ENCODE results near the gene STX8. TPM values are rescaled to one million over a fixed set of nuclear protein-coding genes. Genes with fewer than 3 reads are reported as not detected.

Gene STX8
- total and polyA plus RNA-seq, 9 of the 15 experiments (the other 6 are each of a cell fraction or from before 2014, with no cell fraction given): 14.6 to 42.5 (median 22.1) TPM

DNA sequence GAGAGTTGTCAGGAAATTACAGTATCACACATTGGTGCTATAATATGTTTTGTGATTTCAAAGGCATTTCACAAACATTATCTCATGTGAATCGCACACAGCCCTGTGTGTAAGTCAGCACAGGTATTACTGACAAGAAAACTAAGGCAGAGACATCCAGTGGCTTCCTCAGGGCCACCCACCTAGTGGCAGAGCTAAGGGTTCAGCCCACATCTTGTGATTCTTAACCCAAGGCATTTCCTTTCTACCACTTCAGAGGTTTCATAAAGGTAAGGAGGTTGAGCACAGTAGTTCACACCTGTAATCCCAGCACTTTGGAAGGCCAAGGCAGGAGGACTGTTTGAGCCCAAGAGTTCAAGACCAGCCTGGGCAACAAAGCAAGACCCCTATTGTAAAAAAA is 58.2 kb downstream of the STX8 start:
- ChIA-PET CTCF (ENCODE audit: low intra/inter-chr PET ratio) (no interaction called here), POLR2A (no interaction called here)
- TF ChIP-seq ZNF57 (CRISPR knock-in tag; IDR thresholded peaks at IDR 0.05): no peak
- TF ChIP-seq STAT5B (CRISPR knock-in tag; IDR thresholded peaks at IDR 0.05): no peak
- TF ChIP-seq, protein P1, sequence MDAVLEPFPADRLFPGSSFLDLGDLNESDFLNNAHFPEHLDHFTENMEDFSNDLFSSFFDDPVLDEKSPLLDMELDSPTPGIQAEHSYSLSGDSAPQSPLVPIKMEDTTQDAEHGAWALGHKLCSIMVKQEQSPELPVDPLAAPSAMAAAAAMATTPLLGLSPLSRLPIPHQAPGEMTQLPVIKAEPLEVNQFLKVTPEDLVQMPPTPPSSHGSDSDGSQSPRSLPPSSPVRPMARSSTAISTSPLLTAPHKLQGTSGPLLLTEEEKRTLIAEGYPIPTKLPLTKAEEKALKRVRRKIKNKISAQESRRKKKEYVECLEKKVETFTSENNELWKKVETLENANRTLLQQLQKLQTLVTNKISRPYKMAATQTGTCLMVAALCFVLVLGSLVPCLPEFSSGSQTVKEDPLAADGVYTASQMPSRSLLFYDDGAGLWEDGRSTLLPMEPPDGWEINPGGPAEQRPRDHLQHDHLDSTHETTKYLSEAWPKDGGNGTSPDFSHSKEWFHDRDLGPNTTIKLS (IDR thresholded peaks at IDR 0.05; ENCODE audit: borderline replicate concordance, low read depth): no peak
- TF ChIP-seq, protein P2, sequence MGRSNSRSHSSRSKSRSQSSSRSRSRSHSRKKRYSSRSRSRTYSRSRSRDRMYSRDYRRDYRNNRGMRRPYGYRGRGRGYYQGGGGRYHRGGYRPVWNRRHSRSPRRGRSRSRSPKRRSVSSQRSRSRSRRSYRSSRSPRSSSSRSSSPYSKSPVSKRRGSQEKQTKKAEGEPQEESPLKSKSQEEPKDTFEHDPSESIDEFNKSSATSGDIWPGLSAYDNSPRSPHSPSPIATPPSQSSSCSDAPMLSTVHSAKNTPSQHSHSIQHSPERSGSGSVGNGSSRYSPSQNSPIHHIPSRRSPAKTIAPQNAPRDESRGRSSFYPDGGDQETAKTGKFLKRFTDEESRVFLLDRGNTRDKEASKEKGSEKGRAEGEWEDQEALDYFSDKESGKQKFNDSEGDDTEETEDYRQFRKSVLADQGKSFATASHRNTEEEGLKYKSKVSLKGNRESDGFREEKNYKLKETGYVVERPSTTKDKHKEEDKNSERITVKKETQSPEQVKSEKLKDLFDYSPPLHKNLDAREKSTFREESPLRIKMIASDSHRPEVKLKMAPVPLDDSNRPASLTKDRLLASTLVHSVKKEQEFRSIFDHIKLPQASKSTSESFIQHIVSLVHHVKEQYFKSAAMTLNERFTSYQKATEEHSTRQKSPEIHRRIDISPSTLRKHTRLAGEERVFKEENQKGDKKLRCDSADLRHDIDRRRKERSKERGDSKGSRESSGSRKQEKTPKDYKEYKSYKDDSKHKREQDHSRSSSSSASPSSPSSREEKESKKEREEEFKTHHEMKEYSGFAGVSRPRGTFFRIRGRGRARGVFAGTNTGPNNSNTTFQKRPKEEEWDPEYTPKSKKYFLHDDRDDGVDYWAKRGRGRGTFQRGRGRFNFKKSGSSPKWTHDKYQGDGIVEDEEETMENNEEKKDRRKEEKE (IDR thresholded peaks at IDR 0.05; ENCODE audit: borderline replicate concordance in 1 of 2, control insufficient read depth in 1 of 2, low read depth in 2 of 2, low read length in 1 of 2): no peak
- TF ChIP-seq, protein P3, sequence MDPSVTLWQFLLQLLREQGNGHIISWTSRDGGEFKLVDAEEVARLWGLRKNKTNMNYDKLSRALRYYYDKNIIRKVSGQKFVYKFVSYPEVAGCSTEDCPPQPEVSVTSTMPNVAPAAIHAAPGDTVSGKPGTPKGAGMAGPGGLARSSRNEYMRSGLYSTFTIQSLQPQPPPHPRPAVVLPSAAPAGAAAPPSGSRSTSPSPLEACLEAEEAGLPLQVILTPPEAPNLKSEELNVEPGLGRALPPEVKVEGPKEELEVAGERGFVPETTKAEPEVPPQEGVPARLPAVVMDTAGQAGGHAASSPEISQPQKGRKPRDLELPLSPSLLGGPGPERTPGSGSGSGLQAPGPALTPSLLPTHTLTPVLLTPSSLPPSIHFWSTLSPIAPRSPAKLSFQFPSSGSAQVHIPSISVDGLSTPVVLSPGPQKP (CRISPR knock-in tag; IDR thresholded peaks at IDR 0.05): no peak
- TF ChIP-seq, protein P4, sequence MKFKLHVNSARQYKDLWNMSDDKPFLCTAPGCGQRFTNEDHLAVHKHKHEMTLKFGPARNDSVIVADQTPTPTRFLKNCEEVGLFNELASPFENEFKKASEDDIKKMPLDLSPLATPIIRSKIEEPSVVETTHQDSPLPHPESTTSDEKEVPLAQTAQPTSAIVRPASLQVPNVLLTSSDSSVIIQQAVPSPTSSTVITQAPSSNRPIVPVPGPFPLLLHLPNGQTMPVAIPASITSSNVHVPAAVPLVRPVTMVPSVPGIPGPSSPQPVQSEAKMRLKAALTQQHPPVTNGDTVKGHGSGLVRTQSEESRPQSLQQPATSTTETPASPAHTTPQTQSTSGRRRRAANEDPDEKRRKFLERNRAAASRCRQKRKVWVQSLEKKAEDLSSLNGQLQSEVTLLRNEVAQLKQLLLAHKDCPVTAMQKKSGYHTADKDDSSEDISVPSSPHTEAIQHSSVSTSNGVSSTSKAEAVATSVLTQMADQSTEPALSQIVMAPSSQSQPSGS (CRISPR knock-in tag; IDR thresholded peaks at IDR 0.05): no peak
- no peak for TF ChIP-seq YBX1 (IDR thresholded peaks at IDR 0.05)
- TF ChIP-seq HNRNPLL (IDR thresholded peaks at IDR 0.05; ENCODE audit: low read depth, low read length, poor library complexity, severe bottlenecking): no peak
- no peak for TF ChIP-seq ELF2 (CRISPR knock-in tag; IDR thresholded peaks at IDR 0.05)
- no peak for TF ChIP-seq DNMT1 (IDR thresholded peaks at IDR 0.05)
- TF ChIP-seq NR2C1 (IDR thresholded peaks at IDR 0.05): no peak
- no peak for TF ChIP-seq NR2C1 (tag; IDR thresholded peaks at IDR 0.05)
- TF ChIP-seq NFIX (CRISPR knock-in tag; IDR thresholded peaks at IDR 0.05; ENCODE audit: low read depth): no peak
- no peak for TF ChIP-seq CBX5 (IDR thresholded peaks at IDR 0.05; ENCODE audit: borderline replicate concordance, low read depth)
- TF ChIP-seq, protein P5, sequence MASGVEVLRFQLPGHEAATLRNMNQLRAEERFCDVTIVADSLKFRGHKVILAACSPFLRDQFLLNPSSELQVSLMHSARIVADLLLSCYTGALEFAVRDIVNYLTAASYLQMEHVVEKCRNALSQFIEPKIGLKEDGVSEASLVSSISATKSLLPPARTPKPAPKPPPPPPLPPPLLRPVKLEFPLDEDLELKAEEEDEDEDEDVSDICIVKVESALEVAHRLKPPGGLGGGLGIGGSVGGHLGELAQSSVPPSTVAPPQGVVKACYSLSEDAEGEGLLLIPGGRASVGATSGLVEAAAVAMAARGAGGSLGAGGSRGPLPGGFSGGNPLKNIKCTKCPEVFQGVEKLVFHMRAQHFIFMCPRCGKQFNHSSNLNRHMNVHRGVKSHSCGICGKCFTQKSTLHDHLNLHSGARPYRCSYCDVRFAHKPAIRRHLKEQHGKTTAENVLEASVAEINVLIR (CRISPR knock-in tag; IDR thresholded peaks at IDR 0.05): no peak
- no peak for TF ChIP-seq SAFB2 (IDR thresholded peaks at IDR 0.05; ENCODE audit: borderline replicate concordance, low read depth, low read length, severe bottlenecking)

More for the DNA sequence above, 58.2 kb downstream of the STX8 start:
- no peak overlapping the region for H3K9ac ChIP-seq (ENCODE audit: insufficient read depth in 1 of 2, low read depth in 2 of 2, low read length in 2 of 2)
- H3K36me3 ChIP-seq (ENCODE audit: control insufficient read depth, insufficient read depth, low read length): no peaks in the 10 kb centered on the region
- H3K9me1 ChIP-seq (ENCODE audit: control insufficient read depth, insufficient read depth, low read length): no peaks in the 10 kb centered on the region
- H3K27me3 ChIP-seq (ENCODE audit: control insufficient read depth in 2 of 2, insufficient read depth in 2 of 2, low read length in 2 of 2): no peaks in the 10 kb centered on the region
- no peaks in the 10 kb centered on the region for H4K20me1 ChIP-seq (replicated peaks; ENCODE audit: control insufficient read depth, insufficient read depth, low read length)
- H3K4me1 ChIP-seq (replicated peaks in 1 of 2; ENCODE audit: control insufficient read depth in 2 of 2, insufficient read depth in 2 of 2, low read length in 2 of 2): peaks cover 0 to 3% of the 10 kb centered on the region in 2 experiments; a peak in 2 of 5 replicates
- ATAC-seq (no peak), DNase-seq (ENCODE audit: extremely low read depth in 1 of 4, low spot score in 3 of 4) (no peak), FAIRE-seq (no peak)
- WGBS (ENCODE audit: insufficient coverage, low coverage, missing lambda C conversion rate): 0% methylated on average over 1 of the region's 1 CpG
- intact Hi-C loops (cut with micrococcal nuclease) (no loop called here), in situ Hi-C loops (cut with MboI) (no loop called here)
- no peak overlapping the region for H2AFZ ChIP-seq (ENCODE audit: low read depth, low read length)
- H3K79me2 ChIP-seq (ENCODE audit: control insufficient read depth, insufficient read depth, low read length): no peaks in the 10 kb centered on the region
- no peak overlapping the region for H3K27ac ChIP-seq (ENCODE audit: extremely low read depth, low read depth, low read length)
- BruUV-seq (replicated peaks): no TSS peak
- H3K9me3 ChIP-seq (replicated peaks; ENCODE audit: control insufficient read depth, insufficient read depth, low read depth, low read length): no peaks in the 10 kb centered on the region
- no peak overlapping the region for H3K4me3 ChIP-seq
- H3K4me2 ChIP-seq (ENCODE audit: insufficient read depth, low read length): no peak overlapping the region
